Left lung (tissue), 10 donors: ENCODE results near the gene LRRC75B. TPM values are rescaled to one million over a fixed set of nuclear protein-coding genes. Genes with fewer than 3 reads are reported as not detected.
A peak's percentile ranks its signal among the peaks of the same experiment; 100 is the strongest.
"Not testable (repeated sequence)": the region's sequence is repeated elsewhere in the genome, so short reads cannot be mapped to it uniquely, and the experiment has no call there.

Source experiments
- ATAC-seq: fragments of 200-7000 bp; cut with Tn5 transposase; one replicate; pipeline ENCODE4 v1.9.1; 2020; ENCODE audit warnings: moderate library complexity
- DNase-seq, 4 donors: peaks; one replicate each; pipeline ENCODE4 v3.0.0-alpha.2; 2013 to 2020
- H3K27ac ChIP-seq, 2 donors: fragments of 200-600 bp; sonication (generic) in 1 of 2; one replicate each; pipeline versions ENCODE4 v1.5.0 to v1.8.0; 2020 to 2021
- H3K27me3 ChIP-seq, 2 donors: fragments of 200-600 bp; sonication (generic) in 1 of 2; one replicate each; pipeline versions ENCODE4 v1.5.0 to v1.8.0; 2020 to 2021
- H3K36me3 ChIP-seq, 2 donors: fragments of 200-600 bp; sonication (generic) in 1 of 2; one replicate each; pipeline versions ENCODE4 v1.5.0 to v1.8.0; 2020 to 2021
- H3K4me1 ChIP-seq, 2 donors: fragments of 200-600 bp; one replicate each; pipeline ENCODE4 v1.8.0; 2021
- H3K4me3 ChIP-seq, 2 donors: fragments of 200-600 bp; sonication (generic) in 1 of 2; one replicate each; pipeline versions ENCODE4 v1.5.0 to v1.8.0; 2020 to 2021; ENCODE audit warnings: mild to moderate bottlenecking in 1 of 2
- H3K9me3 ChIP-seq, 2 donors: fragments of 200-600 bp; sonication (generic) in 1 of 2; one replicate each; pipeline versions ENCODE4 v1.5.0 to v1.8.0; 2020 to 2021
- CTCF ChIP-seq, 2 donors: fragments of 200-600 bp; sonication (generic) in 1 of 2; IDR thresholded peaks; one replicate each; pipeline versions ENCODE4 v1.5.0 to v1.8.0; 2021; ENCODE audit warnings: antibody characterized with exemption in 2 of 2
- intact Hi-C, 2 donors: fragments of 100-400 bp; cut with DNase I; formaldehyde crosslinking; loops; one replicate each; pipeline versions ENCODE4 v1.11.2 to v1.14.2; 2022
- polyA plus RNA-seq, 6 donors: library from polyadenylated mRNA; unstranded; fragments of 120-200 nt; gene quantifications; one replicate each; pipeline ENCODE4 v1.2.1, GENCODE V29; 2013; ENCODE audit not compliant: insufficient read length in 6 of 6
- total RNA-seq, 2 donors: library from RNA; stranded (reverse); fragmentation: NEBNext Ultra II Directional; extraction: Animal tissue kit (Norgen Biotek cat#: 25700); gene quantifications; one replicate each; pipeline ENCODE4 v1.2.1, GENCODE V29; 2021
- donor health status: DM: no; HTN: yes; CAD: no.
- donor health status: DM: no; HTN: no; CAD: no.

The LRRC75B gene
- total and polyA plus RNA-seq, 8 donors: 6.8 to 35.1 (median 31.0) TPM

- peak within 1 kb of the TSS; percentile 98 to 99 for H3K27ac ChIP-seq
- H3K4me1 ChIP-seq: peaks cover 21 to 69% of the 10 kb centered on the region in 2 donors
- peak; percentile 91 for ATAC-seq
- no peaks in the 10 kb centered on the region for H3K27me3 ChIP-seq
- peak within 1 kb of the TSS; percentile 95 to 100 for H3K4me3 ChIP-seq
- TF ChIP-seq CTCF (IDR thresholded peaks at IDR 0.05): peak in 1 of 2 donors; percentile 26
- intact Hi-C loops: no loop called here
- peak; percentile 99 to 100 (median 100) for DNase-seq
- H3K36me3 ChIP-seq: peaks cover 0 to 28% of the 10 kb centered on the region in 2 donors
- H3K9me3 ChIP-seq: no peaks in the 10 kb centered on the region
These were observed 37.5 kb downstream of the LRRC75B start, which contains the start of gene SNRPD3 for GRCh38 chr22:24555165-24556039. Gene SNRPD3 (plus strand): TSS chr22:24555999. CDS start chr22:24557675, 1,676 bp downstream.

- no peak for ATAC-seq
These were observed 38.3 kb downstream of the LRRC75B start, which contains the start of gene GUCD1 for GRCh38 chr22:24554313-24555164. Gene GUCD1 (minus strand): TSS chr22:24555138. CDS start chr22:24554991, 147 bp downstream.

GRCh38 chr22:24553597-24554312, 39.1 kb downstream of the LRRC75B start:
- intact Hi-C loops: no loop called here
- DNase-seq (no peak), ATAC-seq (no peak)
- peak overlapping the region; percentile 92 to 99 for H3K27ac ChIP-seq
- no peak for TF ChIP-seq CTCF (IDR thresholded peaks at IDR 0.05)
- H3K36me3 ChIP-seq: peaks cover 0 to 22% of the 10 kb centered on the region in 2 donors
- H3K27me3 ChIP-seq: no peaks in the 10 kb centered on the region
- H3K9me3 ChIP-seq: no peaks in the 10 kb centered on the region
- H3K4me1 ChIP-seq: peaks cover 21 to 65% of the 10 kb centered on the region in 2 donors
- peak overlapping the region; percentile 95 to 100 for H3K4me3 ChIP-seq

More at GRCh38 chr22:24554313-24555164, 38.3 kb downstream of the LRRC75B start, which contains the start of gene GUCD1:
- H3K9me3 ChIP-seq: no peaks in the 10 kb centered on the region
- H3K36me3 ChIP-seq: peaks cover 0 to 23% of the 10 kb centered on the region in 2 donors
- H3K27me3 ChIP-seq: no peaks in the 10 kb centered on the region
- TF ChIP-seq CTCF (IDR thresholded peaks at IDR 0.05): no peak
- H3K4me1 ChIP-seq: peaks cover 21 to 73% of the 10 kb centered on the region in 2 donors
- intact Hi-C loops: no loop called here
- peak within 1 kb of the TSS; percentile 98 to 99 for H3K27ac ChIP-seq
- DNase-seq: peak in 2 of 4 donors; percentile 29 to 51
- peak within 1 kb of the TSS; percentile 95 to 100 for H3K4me3 ChIP-seq

- H3K27ac ChIP-seq: peak overlapping the region in 1 of 2 donors; percentile 99
- ATAC-seq, DNase-seq, H3K9me3 ChIP-seq, H3K27me3 ChIP-seq, intact Hi-C loops, H3K4me3 ChIP-seq: not testable (repeated sequence)
- H3K36me3 ChIP-seq: peaks cover 0 to 22% of the 10 kb centered on the region in 2 donors
- H3K4me1 ChIP-seq: peaks cover 21 to 57% of the 10 kb centered on the region in 2 donors
These were observed 40.2 kb downstream of the LRRC75B start for GRCh38 chr22:24552503-24553286.
